CD4-positive, alpha-beta T cell treated with Interleukin-15 for 1 hour (primary cell): Measurements from ENCODE around the gene FOXA1.

Experiments used
- DNase-seq: peaks from one replicate; pipeline ENCODE4 v3.0.0-alpha.2; 2020

Gene FOXA1

GRCh38 chr14:37553935-37554550 is 41.0 kb downstream of the FOXA1 start:
- no peak for DNase-seq

GRCh38 chr14:37551119-37551518 is 43.9 kb downstream of the FOXA1 start:
- DNase-seq: no peak

- DNase-seq: no peak
Measured at GRCh38 chr14:37550511-37550910, 44.5 kb downstream of the FOXA1 start.

- DNase-seq: no peak
Measured at GRCh38 chr14:37546621-37547447, 48.2 kb downstream of the FOXA1 start.

DNA sequence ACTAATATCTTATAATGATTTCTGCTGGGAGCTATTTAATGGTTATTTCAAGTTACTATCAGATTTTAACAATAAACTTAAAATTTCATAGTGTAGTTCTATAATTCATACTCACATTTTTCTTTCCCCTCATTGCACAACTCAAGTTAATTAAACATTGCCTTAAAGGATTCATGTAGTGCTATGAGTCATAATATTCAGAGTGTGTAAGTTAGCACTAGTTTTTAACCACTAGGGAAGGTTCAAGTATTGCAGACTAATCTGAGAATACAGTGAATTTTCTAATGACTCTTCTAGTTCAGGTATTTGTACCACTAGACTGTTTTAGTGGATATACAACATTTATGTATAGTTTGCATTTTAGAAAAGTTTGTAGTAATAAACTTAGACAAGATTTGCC is 49.9 kb downstream of the FOXA1 start:
- no peak for DNase-seq

- no peak for DNase-seq
Measured at GRCh38 chr14:37544407-37544806, 50.6 kb downstream of the FOXA1 start.

DNA sequence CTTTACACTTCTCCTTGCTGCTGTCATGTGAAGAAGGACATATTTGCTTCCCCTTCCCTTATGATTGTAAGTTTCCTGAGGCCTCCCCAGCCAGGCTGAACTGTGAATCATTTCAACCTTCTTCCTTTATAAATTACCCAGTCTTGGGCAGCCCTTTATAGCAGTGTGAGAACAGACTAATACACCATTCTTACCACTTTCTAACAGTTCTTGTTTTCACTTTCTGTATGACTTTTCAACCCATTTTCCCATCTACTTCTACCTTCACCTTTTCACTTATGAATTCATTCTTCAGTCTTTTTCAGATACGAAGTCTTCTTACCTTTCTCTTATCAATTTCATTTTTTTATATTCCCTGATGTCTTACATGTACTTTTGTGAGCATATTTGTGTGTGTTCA is 55.1 kb downstream of the FOXA1 start:
- no peak for DNase-seq
